SW 1271 (cell line): Measurements from ENCODE around the gene RALA.
"Not testable (repeated sequence)": the region's sequence is repeated elsewhere in the genome, so short reads cannot be mapped to it uniquely, and the experiment has no call there.

Experiments
- DNase-seq, 2 experiments: peaks; one replicate each; lab custom pipeline; 2025; lab: John Stamatoyannopoulos, UW

The RALA gene

GRCh38 chr7:39645482-39646407 is 22.4 kb downstream of the RALA start:
- no peak for DNase-seq

GRCh38 chr7:39647816-39648215 is 24.4 kb downstream of the RALA start:
- no peak for DNase-seq

GRCh38 chr7:39650676-39651075 is 27.3 kb downstream of the RALA start:
- no peak for DNase-seq

GRCh38 chr7:39651265-39651664 is 27.9 kb downstream of the RALA start:
- DNase-seq: no peak

GRCh38 chr7:39656415-39656814 is 33.0 kb downstream of the RALA start:
- DNase-seq: no peak

- DNase-seq: no peak
These were observed 36.1 kb downstream of the RALA start for GRCh38 chr7:39659356-39660013.

GRCh38 chr7:39661960-39662359 is 38.6 kb downstream of the RALA start:
- no peak for DNase-seq

GRCh38 chr7:39663263-39663662 is 39.9 kb downstream of the RALA start:
- DNase-seq: no peak

- DNase-seq: no peak
These were observed 40.7 kb downstream of the RALA start for GRCh38 chr7:39664057-39664456.

- DNase-seq: no peak
These were observed 41.2 kb downstream of the RALA start for GRCh38 chr7:39664585-39664984.

GRCh38 chr7:39666562-39666961 is 43.2 kb downstream of the RALA start:
- DNase-seq: no peak

GRCh38 chr7:39667341-39667923 is 44.1 kb downstream of the RALA start:
- DNase-seq: no peak

- not testable (repeated sequence) for DNase-seq
These were observed 44.9 kb downstream of the RALA start for GRCh38 chr7:39668280-39668679.

- no peak for DNase-seq
These were observed 46.7 kb downstream of the RALA start for GRCh38 chr7:39670052-39670451.

- no peak for DNase-seq
These were observed 47.6 kb downstream of the RALA start for GRCh38 chr7:39670934-39671333.

- no peak for DNase-seq
These were observed 48.8 kb downstream of the RALA start for GRCh38 chr7:39672176-39672575.

- DNase-seq: no peak
These were observed 50.5 kb downstream of the RALA start for GRCh38 chr7:39673868-39674267.

GRCh38 chr7:39674406-39674805 is 51.0 kb downstream of the RALA start:
- DNase-seq: no peak

- no peak for DNase-seq
These were observed 53.0 kb downstream of the RALA start for GRCh38 chr7:39676346-39676745.

GRCh38 chr7:39678930-39679709 is 55.7 kb downstream of the RALA start:
- DNase-seq: no peak

- DNase-seq: not testable (repeated sequence)
These were observed 56.5 kb downstream of the RALA start for GRCh38 chr7:39679874-39680273.

GRCh38 chr7:39681887-39682441 is 58.6 kb downstream of the RALA start:
- DNase-seq: no peak
